Myocyte (in vitro differentiated cells): Measurements from ENCODE around the gene STRN4. TPM values are rescaled to one million over a fixed set of nuclear protein-coding genes. Genes with fewer than 3 reads are reported as not detected.
"Not testable (repeated sequence)": the region's sequence is repeated elsewhere in the genome, so short reads cannot be mapped to it uniquely, and the experiment has no call there.

ENCODE experiments used
- DNase-seq: peaks from one replicate; pipeline ENCODE4 v3.0.0-alpha.2; 2012; ENCODE audit warnings: low read depth
- polyA plus RNA-seq: library from polyadenylated mRNA; unstranded; fragments of >200 nt; gene quantifications from one replicate; pipeline ENCODE4 v1.2.1, GENCODE V29; 2012; ENCODE audit warnings: missing spikeins
- total RNA-seq: library from RNA; depleted of rRNA; stranded (reverse); fragments of >200 nt; gene quantifications from 2 replicates; pipeline ENCODE4 v1.2.3, GENCODE V29; 2014

Gene STRN4, protein sequence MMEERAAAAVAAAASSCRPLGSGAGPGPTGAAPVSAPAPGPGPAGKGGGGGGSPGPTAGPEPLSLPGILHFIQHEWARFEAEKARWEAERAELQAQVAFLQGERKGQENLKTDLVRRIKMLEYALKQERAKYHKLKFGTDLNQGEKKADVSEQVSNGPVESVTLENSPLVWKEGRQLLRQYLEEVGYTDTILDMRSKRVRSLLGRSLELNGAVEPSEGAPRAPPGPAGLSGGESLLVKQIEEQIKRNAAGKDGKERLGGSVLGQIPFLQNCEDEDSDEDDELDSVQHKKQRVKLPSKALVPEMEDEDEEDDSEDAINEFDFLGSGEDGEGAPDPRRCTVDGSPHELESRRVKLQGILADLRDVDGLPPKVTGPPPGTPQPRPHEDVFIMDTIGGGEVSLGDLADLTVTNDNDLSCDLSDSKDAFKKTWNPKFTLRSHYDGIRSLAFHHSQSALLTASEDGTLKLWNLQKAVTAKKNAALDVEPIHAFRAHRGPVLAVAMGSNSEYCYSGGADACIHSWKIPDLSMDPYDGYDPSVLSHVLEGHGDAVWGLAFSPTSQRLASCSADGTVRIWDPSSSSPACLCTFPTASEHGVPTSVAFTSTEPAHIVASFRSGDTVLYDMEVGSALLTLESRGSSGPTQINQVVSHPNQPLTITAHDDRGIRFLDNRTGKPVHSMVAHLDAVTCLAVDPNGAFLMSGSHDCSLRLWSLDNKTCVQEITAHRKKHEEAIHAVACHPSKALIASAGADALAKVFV
- total RNA-seq: 75.0 and 82.5 TPM in 2 replicates
- polyA plus RNA-seq: 55.1 TPM

DNA sequence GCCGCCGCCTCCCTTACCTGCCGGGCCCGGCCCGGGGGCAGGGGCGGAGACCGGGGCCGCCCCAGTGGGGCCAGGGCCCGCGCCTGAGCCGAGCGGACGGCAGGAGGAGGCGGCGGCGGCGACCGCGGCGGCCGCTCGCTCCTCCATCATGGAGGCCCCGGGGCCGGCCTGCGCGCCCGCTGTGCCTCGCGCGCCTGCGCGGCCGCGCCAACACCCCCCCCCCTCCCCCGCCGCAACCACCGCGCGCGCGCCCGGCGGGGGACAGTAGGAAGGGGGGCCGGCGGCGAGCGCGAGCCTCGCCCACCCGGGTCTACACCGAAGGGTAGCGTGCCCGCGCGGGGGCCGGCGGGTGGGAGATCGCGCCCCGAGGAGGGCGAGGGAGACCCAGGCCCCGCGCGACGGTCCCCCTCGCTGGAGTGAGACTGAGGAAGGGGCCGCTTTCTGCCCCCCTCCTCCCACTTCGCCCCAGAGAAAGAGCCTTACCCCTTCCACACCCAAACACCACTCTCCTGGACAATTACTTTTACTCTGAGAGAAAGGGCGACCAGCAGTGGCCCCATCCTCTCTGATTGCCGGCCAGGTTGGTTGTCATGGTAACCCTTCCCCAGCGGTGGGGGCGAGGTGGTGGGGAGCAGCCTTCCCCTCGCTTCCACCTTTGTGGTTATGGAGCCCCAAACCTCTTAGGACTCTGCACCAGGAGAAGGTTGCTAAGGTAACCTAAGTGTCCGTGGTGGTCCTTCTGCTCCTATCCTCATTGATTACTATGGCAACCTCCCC lies at the start of gene STRN4:
Gene STRN4, minus strand, starts transcription at position 170 of the 777 bp plus-strand sequence. Its CDS starts 20 bp downstream, at position 150.
- peak; percentile 65 for DNase-seq

DNA sequence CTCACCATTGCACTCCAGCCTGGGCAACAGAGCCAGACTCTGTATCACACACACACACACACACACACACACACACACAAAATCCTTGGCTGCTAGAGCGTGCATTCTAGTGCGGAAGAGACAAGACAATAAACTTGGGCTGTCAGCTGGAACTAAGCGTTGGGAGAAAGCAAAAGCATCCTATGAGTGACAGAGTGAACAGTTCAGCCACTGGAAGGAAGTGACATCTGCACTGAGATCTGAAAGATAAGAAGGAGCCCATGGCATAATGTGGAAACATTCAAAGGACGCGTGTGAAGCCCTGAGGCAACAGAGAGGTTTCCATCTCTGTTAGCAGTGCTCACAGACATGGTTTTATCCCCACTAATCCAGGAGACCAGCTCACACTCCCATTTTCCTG lies 45.7 kb upstream of the STRN4 start:
- DNase-seq: no peak

DNA sequence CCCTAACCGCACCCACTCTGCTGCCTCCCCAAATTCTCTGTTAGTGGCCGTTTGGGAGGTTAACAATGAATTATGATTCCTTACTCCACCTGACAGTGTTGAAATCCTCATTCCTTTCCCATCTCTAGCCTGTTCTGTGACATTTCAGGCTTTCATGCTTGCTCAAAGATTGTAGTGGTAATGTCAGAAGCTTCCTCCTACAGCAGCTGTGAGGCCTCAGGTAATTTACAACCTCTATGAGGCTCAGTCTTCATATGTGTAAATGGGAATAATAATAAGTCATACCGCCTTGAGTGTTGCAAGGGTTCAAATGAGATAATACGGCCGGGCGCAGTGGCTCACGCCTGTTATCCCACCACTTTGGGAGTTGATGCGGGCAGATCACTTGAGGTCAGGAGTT lies 43.1 kb upstream of the STRN4 start:
- no peak for DNase-seq

DNA sequence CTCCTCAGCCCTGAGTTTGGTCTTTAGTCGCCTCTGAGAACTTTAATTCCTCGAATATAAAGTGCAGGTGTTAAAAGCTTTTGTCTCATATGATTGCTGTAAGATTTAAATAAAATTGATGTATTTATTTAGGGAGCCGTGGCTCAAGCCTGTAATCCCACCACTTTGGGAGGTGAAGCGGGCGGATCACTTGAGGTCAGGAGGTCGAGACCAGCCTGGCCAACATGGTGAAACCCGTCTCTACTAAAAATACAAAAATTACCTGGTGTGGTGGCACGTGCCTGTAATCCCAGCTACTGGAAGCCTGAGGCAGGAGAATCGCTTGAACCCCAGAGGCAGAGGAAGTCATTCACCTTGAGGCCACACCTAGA lies 42.7 kb upstream of the STRN4 start:
- no peak for DNase-seq

DNA sequence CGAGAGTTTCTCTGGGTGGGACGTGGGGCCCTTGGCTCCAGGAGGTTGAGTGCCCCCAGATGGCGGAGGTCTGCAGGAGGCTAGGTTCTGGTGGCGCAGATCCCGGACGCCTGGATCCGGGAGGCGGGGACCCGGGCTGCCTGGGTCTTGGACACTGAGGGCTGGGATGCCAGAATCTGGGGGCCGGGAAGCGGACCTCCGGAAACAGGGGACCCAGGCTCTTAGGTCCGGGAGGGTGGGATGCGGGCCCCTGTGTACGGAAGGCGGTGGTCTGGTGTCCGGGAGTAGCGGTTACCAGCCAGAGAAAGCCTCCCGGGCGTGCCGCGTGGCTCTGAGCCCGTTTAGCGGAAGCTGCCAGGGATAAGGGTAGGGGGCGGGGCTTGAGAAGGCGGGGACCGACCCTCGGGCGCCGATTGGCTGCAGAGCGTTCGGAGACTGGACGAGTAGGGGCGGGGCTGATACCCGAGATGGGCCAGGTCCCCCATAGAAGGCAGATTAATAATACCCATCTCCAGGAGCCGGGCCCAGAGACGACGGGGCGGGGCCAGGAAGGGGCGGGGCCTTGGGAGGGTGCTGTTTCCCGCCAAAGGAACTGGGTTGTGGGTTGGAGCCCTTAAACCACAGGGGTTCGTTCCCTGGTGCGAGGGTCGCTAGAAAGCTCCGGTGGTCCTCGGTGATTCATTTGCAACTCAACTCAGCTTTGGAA lies 42.2 kb upstream of the STRN4 start, which contains the start of gene SLC1A5:
Gene SLC1A5, minus strand, starts transcription at position 333 of the 706 bp plus-strand sequence. CDS start 629 bp downstream, outside the sequence.
- DNase-seq: peak; percentile 95

DNA sequence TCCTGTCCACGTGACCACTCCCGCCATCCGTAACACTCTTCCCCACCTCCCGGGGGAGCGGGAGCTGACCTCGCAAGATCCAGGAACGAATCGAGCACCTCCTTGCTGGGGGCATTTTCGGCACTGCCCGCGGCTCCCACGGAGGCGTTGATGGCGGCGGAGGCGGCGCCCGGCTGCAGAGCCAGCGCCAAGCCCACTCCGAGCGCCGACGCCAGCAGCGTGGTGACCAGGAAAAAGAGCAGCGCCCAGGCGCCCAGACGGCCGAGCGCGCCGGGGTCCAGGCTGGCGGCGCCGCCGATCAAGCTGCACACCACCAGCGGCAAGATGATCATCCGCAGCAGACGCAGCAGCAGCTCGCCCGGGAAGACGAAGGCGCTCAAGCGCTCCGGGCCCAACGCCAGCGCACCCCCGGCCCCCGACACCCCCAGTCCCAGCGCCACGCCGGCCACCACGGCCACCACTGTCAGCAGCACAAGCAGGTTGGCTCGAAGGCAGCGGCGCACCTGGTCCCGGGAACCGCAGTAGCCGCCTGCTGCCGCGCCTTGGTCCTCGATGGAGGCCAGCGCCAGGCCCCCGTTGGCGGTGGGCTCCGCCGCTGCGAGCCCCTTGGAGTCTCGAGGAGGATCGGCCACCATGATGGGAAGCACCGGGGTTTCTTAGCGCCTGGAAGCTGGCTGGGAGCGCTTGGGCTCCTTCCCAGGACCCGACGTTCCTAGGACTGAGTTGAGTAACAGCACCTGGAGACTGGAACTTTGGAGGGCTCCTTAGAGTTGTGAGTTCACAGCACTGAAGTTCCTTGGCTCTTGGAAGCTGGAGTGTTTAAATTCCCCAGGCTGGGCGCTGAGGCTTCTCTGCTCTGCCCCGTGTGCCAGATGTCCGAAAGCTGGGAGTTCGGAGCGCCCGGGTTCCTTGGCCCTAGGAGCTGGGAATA lies 41.3 kb upstream of the STRN4 start:
- peak; percentile 46 for DNase-seq

DNA sequence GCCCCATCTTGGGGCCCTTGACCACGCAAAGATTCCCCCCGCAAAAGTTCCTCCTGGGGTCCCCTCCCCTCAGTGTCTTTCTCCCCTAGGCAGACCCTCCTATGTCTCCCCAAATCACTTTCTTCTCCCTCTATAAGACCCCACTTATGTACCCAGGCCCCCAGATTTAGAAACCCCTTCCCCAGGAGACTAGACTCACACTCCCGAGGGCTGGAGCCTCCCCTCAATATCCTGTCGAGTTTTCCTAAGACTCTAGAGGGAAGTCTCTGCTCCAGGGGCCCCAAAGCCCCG lies 40.7 kb upstream of the STRN4 start:
- no peak for DNase-seq

DNA sequence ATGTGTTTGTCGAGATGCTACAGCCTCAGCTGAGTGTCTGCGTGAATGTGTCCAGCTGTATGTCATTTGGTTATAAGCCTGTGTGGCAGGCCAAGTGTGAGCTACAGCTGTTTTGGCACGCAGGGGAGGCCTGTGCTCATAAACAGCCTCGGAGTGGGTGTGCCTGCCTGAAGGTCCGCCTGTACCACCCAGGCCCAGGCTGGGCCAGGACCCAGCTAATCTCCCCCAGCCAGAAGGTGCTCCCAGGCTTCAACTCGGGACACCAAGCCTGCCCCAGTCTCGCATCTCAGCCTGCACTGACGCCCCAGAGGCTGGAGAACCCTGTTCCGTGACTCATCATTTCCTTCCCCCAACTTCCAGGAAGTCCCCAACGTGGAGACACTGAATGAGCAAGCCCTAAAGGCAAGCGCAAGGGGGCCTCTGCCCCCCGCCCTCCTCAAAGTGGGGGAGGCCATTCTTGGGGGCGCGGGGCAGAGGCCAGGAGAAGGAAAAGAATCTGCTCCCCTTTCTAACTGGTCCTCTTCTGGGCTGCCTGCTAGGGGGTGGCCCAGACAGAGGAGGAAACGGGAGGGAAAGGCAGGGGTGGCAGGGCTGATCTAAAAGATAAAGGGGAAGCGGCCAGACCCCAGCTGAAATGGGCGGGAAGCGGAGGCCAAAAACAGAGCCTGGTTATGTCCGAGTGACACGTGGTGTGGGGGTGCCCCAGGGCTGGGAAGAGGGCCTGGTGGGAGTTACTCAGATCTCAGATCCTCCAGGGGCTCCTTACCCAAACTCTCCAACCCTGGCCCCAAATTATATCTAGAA lies 40.2 kb upstream of the STRN4 start:
- DNase-seq: peak; percentile 71

DNA sequence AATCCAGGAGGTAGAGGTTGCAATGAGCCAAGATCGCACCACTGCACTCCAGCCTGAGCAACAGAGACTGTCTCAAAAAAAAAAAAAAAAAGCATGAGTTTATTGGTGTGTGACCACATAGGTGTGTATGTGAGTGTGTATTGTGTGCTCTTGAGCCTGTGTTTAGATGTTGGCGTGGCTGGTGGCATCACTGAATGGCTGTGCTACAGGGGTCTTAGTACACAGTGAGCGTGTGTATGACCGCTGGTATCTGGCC lies 39.7 kb upstream of the STRN4 start:
- no peak for DNase-seq

DNA sequence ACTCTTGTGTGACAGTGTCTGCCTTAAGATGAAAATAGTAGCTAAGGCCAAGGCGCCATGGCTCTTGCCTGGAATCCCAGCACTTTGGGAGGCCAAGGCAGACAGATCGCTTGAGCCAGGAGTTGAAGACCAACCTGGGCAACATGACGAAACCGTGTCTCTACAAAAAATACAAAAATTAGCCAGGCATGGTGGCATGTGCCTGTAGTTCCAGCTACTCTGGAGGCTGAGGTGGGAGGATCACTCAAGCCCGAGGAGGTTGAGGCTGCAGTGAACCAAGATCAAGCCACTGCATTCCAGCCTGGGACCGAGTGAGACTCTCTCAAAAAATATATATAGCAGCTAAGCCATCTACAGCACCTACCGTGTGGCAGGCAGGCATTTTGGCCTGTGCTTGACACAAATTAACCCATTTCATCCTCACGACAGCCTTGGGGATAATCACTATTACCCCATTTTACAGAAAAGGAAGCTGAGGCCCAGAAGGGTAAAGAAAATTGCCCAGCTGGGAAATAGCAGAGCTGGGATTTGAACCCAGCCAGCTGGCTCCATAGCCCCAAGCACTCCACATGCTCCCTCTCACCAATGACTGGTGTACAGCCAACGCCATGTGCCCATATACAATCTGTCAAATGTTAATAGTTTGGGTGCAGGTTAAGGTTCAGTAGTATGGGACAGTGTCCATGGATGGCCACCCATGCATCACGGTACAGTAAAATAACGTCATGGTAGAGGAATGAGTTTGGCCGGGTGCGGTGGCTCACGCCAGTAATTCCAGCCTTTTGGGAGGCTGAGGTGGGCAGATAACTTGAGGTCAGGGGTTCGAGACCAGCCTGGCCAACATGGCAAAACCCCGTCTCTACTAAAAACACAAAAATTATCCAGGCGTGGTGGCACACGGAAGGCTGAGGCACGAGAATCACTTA lies 39.1 kb upstream of the STRN4 start:
- DNase-seq: no peak

DNA sequence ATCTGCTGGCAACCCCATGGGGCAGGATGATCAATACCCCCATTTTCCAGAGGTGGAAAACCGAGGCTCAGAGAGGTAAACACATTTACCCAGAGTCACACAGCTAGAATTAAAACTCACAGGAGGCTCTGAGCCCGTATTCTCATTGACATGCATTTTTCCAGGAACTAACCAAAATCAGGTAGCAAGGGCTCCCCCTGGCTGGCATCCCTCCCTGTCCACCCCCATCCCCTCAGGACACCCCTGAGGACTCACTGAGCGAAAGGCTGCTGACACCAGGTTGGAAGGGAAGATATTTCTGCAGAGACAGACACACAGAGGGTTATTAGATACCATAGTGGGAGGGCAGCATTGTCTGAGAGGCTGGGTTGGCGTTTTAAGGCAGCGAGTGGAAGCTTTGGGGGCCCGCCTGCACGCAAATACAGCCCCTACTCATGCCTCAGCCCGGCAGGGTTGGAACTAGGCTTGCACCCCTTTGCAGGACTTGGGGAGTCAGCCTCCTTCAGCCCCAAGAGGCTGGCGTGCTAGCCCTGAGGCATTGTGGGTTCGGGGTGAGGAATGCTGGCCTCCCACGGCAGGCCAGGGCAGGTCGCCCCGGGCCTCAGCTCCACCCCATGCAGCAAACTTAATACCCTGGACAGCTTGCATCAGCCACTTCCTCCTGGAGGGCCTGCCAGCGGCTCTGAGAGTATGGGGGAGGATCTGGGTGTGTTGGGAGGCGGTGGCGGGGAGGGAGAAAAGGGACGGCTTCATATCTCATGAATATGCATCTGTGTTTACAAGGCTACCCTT lies 38.2 kb upstream of the STRN4 start:
- peak; percentile 23 for DNase-seq

DNA sequence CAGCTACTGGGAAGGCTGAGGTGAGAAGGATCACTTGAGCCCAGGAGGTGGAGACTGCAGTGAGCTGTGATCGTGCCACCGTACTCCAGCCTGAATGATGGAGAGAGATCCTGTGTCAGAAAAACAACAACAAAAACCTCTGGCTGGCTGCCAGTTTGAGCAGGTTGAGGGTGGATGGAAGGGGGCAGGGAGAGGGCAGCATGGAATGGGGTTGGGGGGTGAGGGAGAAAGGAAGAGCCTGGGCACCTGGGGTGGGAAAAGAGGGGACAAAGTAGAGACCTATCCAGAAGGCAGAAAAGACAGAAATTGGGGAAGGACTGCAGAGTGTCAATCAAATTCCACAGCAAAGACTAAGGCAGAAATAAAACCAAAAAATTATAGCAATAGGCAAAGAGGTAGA lies 37.4 kb upstream of the STRN4 start:
- DNase-seq: no peak

DNA sequence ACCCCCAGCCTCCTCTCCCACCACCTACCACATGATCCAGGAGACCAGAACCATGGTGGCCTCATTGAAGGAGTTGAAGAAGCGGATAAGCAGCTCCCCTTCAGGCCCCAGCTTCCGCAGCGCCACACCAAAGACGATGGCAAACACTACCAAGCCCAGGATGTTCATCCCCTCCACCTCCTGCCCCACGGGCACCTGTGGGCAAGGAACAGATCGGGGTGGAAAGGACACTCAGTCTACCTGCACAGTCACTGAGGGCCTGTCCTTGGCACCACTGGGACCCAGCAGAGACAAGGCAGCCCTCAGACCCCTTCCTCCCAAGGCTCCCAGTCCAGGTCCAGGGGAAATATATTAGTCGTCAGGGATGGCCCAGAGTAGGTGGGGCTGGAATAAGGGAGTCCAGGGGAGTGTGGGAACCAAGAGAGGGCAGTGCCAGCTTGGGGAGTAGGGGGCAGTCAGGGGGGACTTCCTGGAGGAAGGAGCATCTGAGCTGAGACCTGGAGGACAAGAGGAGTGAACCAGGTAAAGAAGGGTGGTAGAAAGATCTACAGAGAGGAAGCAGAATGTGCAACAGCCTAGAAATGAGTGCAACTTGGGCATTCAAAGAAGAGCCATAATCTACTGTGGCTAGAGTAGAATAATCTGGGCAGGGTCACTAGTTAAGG lies 36.2 kb upstream of the STRN4 start:
- no peak for DNase-seq

DNA sequence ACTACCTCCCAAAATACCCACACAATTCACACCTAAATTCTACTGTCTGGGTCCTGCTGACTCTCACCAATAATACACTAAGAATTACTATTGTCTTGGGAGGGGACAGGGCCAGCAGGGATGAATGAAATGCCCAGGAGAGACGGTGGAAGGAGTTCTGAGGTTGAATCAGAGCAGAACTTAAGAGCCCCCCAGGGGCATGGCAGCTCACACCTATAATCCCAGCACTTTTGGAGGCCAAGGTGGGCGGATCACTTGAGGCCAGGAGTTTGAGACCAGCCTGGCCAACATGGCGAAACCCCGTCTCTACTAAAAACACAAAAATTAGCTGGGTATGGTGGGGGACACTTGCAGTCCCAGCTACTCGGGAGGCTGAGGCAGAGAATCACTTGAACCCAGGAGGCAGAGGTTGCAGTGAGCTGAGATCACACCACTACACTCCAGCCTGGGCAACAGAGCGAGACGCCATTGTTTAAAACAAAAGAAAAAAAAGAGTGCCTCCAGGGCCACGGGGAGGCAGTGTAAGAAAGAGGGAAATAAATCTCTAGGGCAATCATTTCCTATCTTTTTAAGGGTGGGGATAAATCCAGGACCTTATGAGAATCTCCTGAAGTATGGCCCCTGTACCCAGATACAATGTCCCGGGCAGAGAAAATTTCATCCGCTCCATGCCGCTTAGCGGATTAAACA lies 31.9 kb upstream of the STRN4 start:
- not testable (repeated sequence) for DNase-seq

DNA sequence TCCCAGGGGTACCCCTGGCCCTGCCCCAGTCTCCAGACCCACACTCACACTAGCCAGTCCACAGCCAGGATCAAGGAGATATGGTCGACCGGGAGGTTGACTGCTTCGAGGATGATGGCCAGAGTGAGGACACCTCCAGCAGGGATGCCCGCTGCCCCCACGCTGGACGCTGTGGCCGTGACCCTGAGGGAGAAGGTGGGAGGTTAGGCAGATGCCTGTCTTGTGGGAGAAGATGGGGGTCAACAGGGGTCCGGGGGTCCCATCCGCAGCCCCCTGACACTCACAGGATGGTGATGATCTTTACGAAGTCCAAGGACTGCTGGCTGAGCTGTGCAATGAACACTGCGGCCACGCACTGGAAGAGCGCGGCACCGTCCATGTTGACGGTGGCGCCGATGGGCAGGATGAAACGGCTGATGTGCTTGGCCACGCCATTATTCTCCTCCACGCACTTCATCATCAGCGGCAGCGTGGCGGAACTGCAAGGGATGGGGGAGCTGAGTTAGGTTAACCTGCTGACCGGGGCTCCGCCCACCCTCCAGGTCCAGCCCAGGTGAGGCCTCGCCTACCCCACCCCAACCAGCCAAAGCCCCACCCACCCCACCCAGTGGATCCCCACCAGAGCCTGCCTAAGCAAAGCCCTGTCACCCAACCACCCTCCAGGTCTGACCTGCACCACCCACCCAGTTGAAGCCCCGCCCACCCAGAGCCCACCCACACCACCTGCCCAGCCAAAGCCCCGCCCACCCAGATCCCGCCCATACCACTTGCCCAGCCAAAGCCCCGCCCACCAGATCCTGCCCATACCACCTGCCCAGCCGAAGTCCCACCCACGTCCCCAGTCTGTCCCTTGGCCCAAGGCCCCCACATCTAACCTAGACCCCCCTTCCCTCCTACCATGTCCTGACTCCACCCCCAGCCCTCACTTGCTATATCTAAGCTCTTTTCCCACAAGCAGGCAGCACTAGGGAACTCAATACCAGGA lies 31.0 kb upstream of the STRN4 start:
- DNase-seq: no peak
